Stimulated activated effector memory CD8-positive, alpha-beta T cell treated with anti-CD3 and anti-CD28 coated beads, Interleukin-12 subunit alpha, Interleukin-12 subunit beta, amount 100 ng/mL, for 72 hours (primary cell): ENCODE data around the gene GATA3.

ENCODE experiments used
- ATAC-seq: fragments of 150-1000 bp; cut with Tn5 transposase; 2 replicates; pipeline ENCODE4 v1.10.0; 2021
- DNase-seq, 2 donors: peaks; one replicate each; pipeline ENCODE4 v3.0.0; 2021 to 2022; ENCODE audit warnings: low spot score in 2 of 2
- H3K27ac Mint-ChIP-seq: one replicate; pipeline ENCODE4 v1.8.0; 2022; ENCODE audit warnings: mild to moderate bottlenecking, mixed read lengths
- H3K36me3 Mint-ChIP-seq: one replicate; pipeline ENCODE4 v1.8.0; 2022; ENCODE audit warnings: mild to moderate bottlenecking, mixed read lengths
- H3K4me1 Mint-ChIP-seq: one replicate; pipeline ENCODE4 v1.8.0; 2022; ENCODE audit warnings: mixed read lengths
- H3K4me3 Mint-ChIP-seq: one replicate; pipeline ENCODE4 v1.8.0; 2022; ENCODE audit warnings: mild to moderate bottlenecking, mixed read lengths
- H3K9me3 Mint-ChIP-seq: one replicate; pipeline ENCODE4 v1.8.0; 2022; ENCODE audit warnings: mixed read lengths

Gene GATA3

GRCh38 chr10:8078027-8078426 lies 23.5 kb downstream of the GATA3 start:
- no peaks in the 10 kb centered on the region for H3K9me3 Mint-ChIP-seq
- DNase-seq (no peak), ATAC-seq (no peak)
- H3K4me3 Mint-ChIP-seq = no peak overlapping the region
- H3K36me3 Mint-ChIP-seq = peaks cover 67% of the 10 kb centered on the region
- peaks cover 18% of the 10 kb centered on the region for H3K4me1 Mint-ChIP-seq
- H3K27ac Mint-ChIP-seq = no peak overlapping the region

DNA sequence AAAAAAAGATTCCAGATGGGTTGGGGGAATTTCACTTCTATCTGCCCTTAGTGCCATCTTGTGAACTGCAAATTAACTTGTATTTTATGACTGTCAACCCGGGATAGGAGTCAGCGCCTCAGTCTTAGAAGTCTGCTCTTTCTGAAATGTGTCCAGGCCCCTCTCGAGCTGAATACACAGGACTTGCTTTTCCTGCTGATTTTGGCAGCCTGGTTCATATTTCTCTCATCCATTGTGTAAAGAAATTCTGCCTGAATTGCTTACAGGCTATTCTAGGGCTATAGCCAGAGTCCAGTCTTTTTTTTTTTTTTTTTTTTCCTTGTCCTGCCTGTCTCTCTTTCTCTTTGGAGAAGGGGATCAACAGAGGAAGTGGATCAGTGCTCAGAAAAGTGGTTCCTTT lies 24.6 kb downstream of the GATA3 start:
- peaks cover 56% of the 10 kb centered on the region for H3K36me3 Mint-ChIP-seq

DNA sequence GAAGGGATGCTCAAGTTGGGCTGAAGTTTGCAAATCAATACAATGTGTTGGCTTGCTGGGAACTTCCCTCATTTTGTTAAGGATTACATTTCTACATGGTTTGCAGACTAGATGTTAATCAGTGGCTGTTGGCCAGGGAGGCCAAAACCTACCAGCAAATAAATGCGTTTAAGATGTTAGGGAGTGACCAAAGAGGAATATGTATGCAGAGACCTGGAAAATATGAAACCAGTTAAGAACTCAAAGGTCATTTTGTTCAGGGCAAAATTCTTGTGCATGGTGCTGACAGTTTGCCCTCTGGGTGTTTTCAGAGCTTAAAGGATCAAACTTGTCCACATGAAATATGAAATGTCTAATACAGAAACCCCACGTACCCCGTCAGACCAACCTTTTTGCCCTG lies 30.3 kb downstream of the GATA3 start:
- DNase-seq (no peak), ATAC-seq (no peak)
- Mint-ChIP-seq H3K4me1 (no peaks in the 10 kb centered on the region), H3K36me3 (peaks cover 11% of the 10 kb centered on the region), H3K27ac (no peak overlapping the region), H3K4me3 (no peak overlapping the region), H3K9me3 (no peaks in the 10 kb centered on the region)

More for the DNA sequence above, 24.6 kb downstream of the GATA3 start:
- H3K4me3 Mint-ChIP-seq = no peak overlapping the region
- H3K9me3 Mint-ChIP-seq = no peaks in the 10 kb centered on the region
- H3K4me1 Mint-ChIP-seq = peaks cover 9% of the 10 kb centered on the region
- ATAC-seq (no peak), DNase-seq (no peak)
- no peak overlapping the region for H3K27ac Mint-ChIP-seq

DNA sequence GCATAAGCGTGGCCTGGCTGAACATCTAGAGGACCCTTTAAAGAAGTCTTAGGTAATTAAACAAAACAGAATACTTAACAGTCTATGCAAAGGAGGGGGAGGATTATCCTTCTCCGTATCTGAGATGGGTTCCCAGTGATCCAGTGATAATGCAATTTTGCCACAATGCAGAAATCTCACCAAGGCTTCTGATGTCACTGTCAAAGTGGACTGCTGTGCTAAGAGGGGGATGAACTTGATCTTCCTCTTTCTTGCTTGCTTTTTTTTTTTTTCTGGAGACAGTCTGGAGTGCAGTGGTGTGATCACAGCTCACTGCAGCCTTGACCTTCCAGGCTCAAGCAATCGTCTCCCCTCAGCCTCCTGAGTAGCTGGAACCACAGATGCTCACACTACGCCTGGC lies 30.8 kb downstream of the GATA3 start:
- H3K4me1 Mint-ChIP-seq = no peaks in the 10 kb centered on the region
- no peak overlapping the region for H3K27ac Mint-ChIP-seq
- no peaks in the 10 kb centered on the region for H3K9me3 Mint-ChIP-seq
- H3K36me3 Mint-ChIP-seq = peaks cover 7% of the 10 kb centered on the region
- DNase-seq (no peak), ATAC-seq (no peak)
- H3K4me3 Mint-ChIP-seq = no peak overlapping the region

DNA sequence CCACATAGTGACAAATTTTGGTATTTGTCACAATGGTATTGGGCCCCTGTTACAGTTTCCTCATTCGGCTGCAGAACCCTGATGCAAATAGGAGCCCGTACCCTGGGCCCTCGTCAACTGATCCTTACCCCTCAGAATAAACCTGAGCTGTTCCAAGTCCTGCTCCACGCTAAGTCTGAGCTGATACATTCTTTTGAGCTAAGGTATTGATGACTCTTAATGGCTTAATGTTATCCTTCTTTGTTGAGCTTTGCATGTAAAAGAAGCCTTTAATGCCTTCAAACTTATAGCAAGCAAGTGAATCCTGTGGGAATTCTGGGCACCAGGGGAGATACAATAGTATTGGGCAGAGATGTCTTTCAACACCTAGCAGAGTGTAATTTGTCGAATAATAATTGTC lies 31.8 kb downstream of the GATA3 start:
- no peak for ATAC-seq
- no peak for DNase-seq
- Mint-ChIP-seq H3K4me1 (no peaks in the 10 kb centered on the region), H3K9me3 (no peaks in the 10 kb centered on the region), H3K27ac (no peak overlapping the region), H3K4me3 (no peak overlapping the region), H3K36me3 (peaks cover 2% of the 10 kb centered on the region)

- Mint-ChIP-seq H3K36me3 (no peaks in the 10 kb centered on the region), H3K4me3 (no peak overlapping the region), H3K4me1 (peaks cover under 1% of the 10 kb centered on the region), H3K27ac (no peak overlapping the region), H3K9me3 (no peaks in the 10 kb centered on the region)
- DNase-seq (peak in 1 of 2 donors; percentile 57), ATAC-seq (peak; percentile 94)
These were observed 34.0 kb downstream of the GATA3 start for GRCh38 chr10:8088504-8088903.

DNA sequence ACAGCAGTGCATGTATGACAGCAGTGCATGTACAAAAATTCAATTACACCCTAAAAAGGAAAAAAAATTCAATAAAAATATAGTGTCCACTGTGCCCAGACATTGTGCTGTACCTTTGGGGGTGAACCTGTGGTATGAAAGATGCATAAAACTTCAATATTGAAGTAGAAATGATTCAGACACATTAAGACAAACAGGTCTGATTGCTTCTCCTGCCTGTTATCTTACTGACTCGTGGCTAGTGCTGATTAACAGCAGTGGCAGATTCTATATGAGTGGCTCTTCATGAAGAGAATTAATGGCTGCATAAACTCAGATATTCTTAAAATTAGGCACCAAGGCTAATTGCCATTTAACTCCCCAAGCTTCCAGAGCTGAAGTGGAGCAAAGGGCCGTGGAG lies 37.9 kb downstream of the GATA3 start:
- H3K36me3 Mint-ChIP-seq = no peaks in the 10 kb centered on the region
- no peak overlapping the region for H3K27ac Mint-ChIP-seq
- no peak overlapping the region for H3K4me3 Mint-ChIP-seq
- no peaks in the 10 kb centered on the region for H3K9me3 Mint-ChIP-seq
- DNase-seq (no peak), ATAC-seq (no peak)
- H3K4me1 Mint-ChIP-seq = peaks cover 25% of the 10 kb centered on the region

- ATAC-seq (peak; percentile 81), DNase-seq (peak in 1 of 2 donors; percentile 55)
- no peak overlapping the region for H3K27ac Mint-ChIP-seq
- H3K9me3 Mint-ChIP-seq = no peaks in the 10 kb centered on the region
- H3K4me3 Mint-ChIP-seq = no peak overlapping the region
- H3K36me3 Mint-ChIP-seq = no peaks in the 10 kb centered on the region
- peaks cover 25% of the 10 kb centered on the region for H3K4me1 Mint-ChIP-seq
These were observed 41.5 kb downstream of the GATA3 start for GRCh38 chr10:8095959-8096358.

- DNase-seq (no peak), ATAC-seq (peak; percentile 63)
- Mint-ChIP-seq H3K4me1 (peaks cover 25% of the 10 kb centered on the region), H3K4me3 (no peak overlapping the region), H3K27ac (no peak overlapping the region), H3K9me3 (no peaks in the 10 kb centered on the region), H3K36me3 (no peaks in the 10 kb centered on the region)
These were observed 42.4 kb downstream of the GATA3 start for GRCh38 chr10:8096931-8097330.

- DNase-seq = no peak
- peaks cover 15% of the 10 kb centered on the region for H3K4me1 Mint-ChIP-seq
- no peak for ATAC-seq
- no peaks in the 10 kb centered on the region for H3K9me3 Mint-ChIP-seq
- H3K27ac Mint-ChIP-seq = no peak overlapping the region
- H3K36me3 Mint-ChIP-seq = no peaks in the 10 kb centered on the region
- H3K4me3 Mint-ChIP-seq = no peak overlapping the region
These were observed 45.9 kb downstream of the GATA3 start for GRCh38 chr10:8100366-8100765.

GRCh38 chr10:8102708-8103401 lies 48.4 kb downstream of the GATA3 start:
- Mint-ChIP-seq H3K4me3 (peak overlapping the region; percentile 50), H3K9me3 (no peaks in the 10 kb centered on the region), H3K4me1 (peaks cover 7% of the 10 kb centered on the region), H3K27ac (peak overlapping the region; percentile 88), H3K36me3 (no peaks in the 10 kb centered on the region)
- ATAC-seq (peak; percentile 79), DNase-seq (peak in 1 of 2 donors; percentile 57)

- DNase-seq = no peak
- H3K9me3 Mint-ChIP-seq = no peaks in the 10 kb centered on the region
- H3K36me3 Mint-ChIP-seq = no peaks in the 10 kb centered on the region
- no peak for ATAC-seq
- no peak overlapping the region for H3K4me3 Mint-ChIP-seq
- H3K27ac Mint-ChIP-seq = peak overlapping the region; percentile 10
- H3K4me1 Mint-ChIP-seq = peaks cover 7% of the 10 kb centered on the region
These were observed 49.1 kb downstream of the GATA3 start for GRCh38 chr10:8103543-8103942.

DNA sequence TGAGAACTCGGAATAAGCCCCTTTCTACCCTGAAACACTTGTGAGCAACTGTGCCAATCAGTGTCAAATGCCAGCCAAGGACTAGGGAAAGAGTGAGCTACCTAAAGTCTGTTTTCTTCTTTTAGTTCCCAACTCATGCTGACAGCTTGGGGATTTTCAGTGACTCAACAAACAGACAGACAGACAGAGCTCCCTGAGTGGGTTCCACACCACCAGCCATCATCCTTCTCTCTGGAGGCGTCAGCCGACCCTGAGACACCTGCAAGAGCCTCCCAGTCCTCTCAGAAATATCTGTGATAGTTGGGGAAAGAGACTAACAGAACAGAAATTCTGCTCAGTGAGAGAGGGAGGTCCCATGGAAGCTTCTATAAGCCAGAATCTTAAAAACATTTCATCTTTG lies 49.5 kb downstream of the GATA3 start:
- Mint-ChIP-seq H3K4me3 (no peak overlapping the region), H3K36me3 (no peaks in the 10 kb centered on the region), H3K9me3 (no peaks in the 10 kb centered on the region), H3K4me1 (peaks cover 7% of the 10 kb centered on the region), H3K27ac (peak overlapping the region; percentile 10)
- ATAC-seq (peak; percentile 48), DNase-seq (no peak)

DNA sequence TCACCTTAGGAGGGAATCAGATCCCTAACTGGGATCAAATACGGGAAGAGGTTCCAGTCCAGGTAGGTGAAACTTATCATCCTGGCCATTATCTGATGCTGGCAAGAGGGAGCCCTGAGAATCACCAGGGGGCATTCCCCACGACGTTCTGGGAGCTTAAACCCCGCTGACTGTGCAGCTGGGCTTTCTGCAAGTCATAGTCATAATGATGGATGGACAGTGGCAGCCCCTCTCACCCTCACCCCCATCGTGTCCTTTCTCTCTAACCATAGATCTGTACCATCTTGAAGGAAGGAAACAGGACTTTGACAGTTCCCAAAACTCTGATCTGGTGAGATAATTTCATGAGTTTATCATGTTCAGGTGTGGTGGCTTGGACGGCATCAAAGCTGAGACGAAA lies 50.2 kb downstream of the GATA3 start:
- DNase-seq (no peak), ATAC-seq (no peak)
- Mint-ChIP-seq H3K4me3 (no peak overlapping the region), H3K36me3 (no peaks in the 10 kb centered on the region), H3K27ac (no peak overlapping the region), H3K4me1 (peaks cover 7% of the 10 kb centered on the region), H3K9me3 (no peaks in the 10 kb centered on the region)

DNA sequence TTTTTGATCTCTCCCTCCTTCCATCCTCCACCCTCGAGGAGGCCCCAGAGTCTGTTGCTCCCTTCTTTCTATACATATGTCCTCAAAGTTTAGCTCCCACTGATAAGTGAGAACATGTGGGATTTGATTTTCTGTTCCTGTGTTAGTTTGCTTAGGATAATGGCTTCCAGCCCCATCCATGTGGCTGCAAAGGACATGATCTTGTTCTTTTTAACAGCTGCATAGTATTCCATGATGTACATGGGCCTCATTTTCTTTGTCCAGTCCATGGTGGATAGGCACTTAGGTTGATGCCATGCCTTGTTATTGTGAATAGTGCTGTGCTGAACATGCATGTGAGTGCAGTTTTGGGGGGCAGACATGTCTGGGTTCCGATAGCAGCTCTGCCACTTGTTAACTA lies 51.4 kb downstream of the GATA3 start:
- Mint-ChIP-seq H3K4me1 (peaks cover 7% of the 10 kb centered on the region), H3K36me3 (no peaks in the 10 kb centered on the region), H3K4me3 (no peak overlapping the region), H3K27ac (no peak overlapping the region), H3K9me3 (no peaks in the 10 kb centered on the region)
- ATAC-seq (no peak), DNase-seq (no peak)

- no peak for ATAC-seq
- DNase-seq = no peak
- Mint-ChIP-seq H3K4me1 (no peaks in the 10 kb centered on the region), H3K4me3 (no peak overlapping the region), H3K9me3 (no peaks in the 10 kb centered on the region), H3K36me3 (no peaks in the 10 kb centered on the region), H3K27ac (no peak overlapping the region)
These were observed 57.9 kb downstream of the GATA3 start for GRCh38 chr10:8112230-8112905.
